ENCODE measurements around the gene FBRSL1. TPM values are rescaled to one million over a fixed set of nuclear protein-coding genes. Genes with fewer than 3 reads are reported as not detected.

The FBRSL1 gene
- total RNA-seq, 1 donor from 2014 or later = 58.7 TPM

GRCh38 chr12:132469423-132469822 lies 20.5 kb upstream of the FBRSL1 start:
- Mint-ChIP-seq H3K27me3 (no peaks in the 10 kb centered on the region), H3K9me3 (no peaks in the 10 kb centered on the region), H3K4me1 (peaks cover 63% of the 10 kb centered on the region), H3K4me3 (peak overlapping the region; percentile 77), H3K36me3 (ENCODE audit: low read depth) (no peaks in the 10 kb centered on the region), H3K27ac (peak overlapping the region; percentile 96)
- POLR2A ChIA-PET = interaction anchor here (0.6 to 2.1 kb wide), 8 partner anchors 13 to 303 kb away, joined by 4 to 20 read pairs (median 4); no protein-coding TSS in a partner anchor
- DNase-seq (no peak), ATAC-seq (ENCODE audit: low read depth) (peak; percentile 66)
- intact Hi-C loops (cut with micrococcal nuclease) = loop anchor here (5.0 kb wide), 1 partner anchor 37 kb away; no protein-coding TSS in a partner anchor
- CTCF ChIA-PET = interaction anchor here (1.0 to 1.2 kb wide), 2 partner anchors 30 to 54 kb away, joined by 4 to 6 read pairs; no protein-coding TSS in a partner anchor
- TF ChIP-seq, protein P1, sequence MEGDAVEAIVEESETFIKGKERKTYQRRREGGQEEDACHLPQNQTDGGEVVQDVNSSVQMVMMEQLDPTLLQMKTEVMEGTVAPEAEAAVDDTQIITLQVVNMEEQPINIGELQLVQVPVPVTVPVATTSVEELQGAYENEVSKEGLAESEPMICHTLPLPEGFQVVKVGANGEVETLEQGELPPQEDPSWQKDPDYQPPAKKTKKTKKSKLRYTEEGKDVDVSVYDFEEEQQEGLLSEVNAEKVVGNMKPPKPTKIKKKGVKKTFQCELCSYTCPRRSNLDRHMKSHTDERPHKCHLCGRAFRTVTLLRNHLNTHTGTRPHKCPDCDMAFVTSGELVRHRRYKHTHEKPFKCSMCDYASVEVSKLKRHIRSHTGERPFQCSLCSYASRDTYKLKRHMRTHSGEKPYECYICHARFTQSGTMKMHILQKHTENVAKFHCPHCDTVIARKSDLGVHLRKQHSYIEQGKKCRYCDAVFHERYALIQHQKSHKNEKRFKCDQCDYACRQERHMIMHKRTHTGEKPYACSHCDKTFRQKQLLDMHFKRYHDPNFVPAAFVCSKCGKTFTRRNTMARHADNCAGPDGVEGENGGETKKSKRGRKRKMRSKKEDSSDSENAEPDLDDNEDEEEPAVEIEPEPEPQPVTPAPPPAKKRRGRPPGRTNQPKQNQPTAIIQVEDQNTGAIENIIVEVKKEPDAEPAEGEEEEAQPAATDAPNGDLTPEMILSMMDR (IDR thresholded peaks at IDR 0.05) = no peak

GRCh38 chr12:132470397-132470796 lies 19.6 kb upstream of the FBRSL1 start:
- no peaks in the 10 kb centered on the region for H3K9me3 Mint-ChIP-seq
- TF ChIP-seq, protein P1 (IDR thresholded peaks at IDR 0.05) = no peak
- no peaks in the 10 kb centered on the region for H3K27me3 Mint-ChIP-seq
- H3K36me3 Mint-ChIP-seq (ENCODE audit: low read depth) = no peaks in the 10 kb centered on the region
- ChIA-PET POLR2A (interaction anchor here (2.1 kb wide), 1 partner anchor 55 kb away, joined by 20 read pairs; no protein-coding TSS in a partner anchor), CTCF (no interaction called here)
- no peak for ATAC-seq (ENCODE audit: low read depth)
- no peak overlapping the region for H3K4me3 Mint-ChIP-seq
- peaks cover 64% of the 10 kb centered on the region for H3K4me1 Mint-ChIP-seq
- H3K27ac Mint-ChIP-seq = peak overlapping the region; percentile 96
- intact Hi-C loops (cut with micrococcal nuclease) = no loop called here
- DNase-seq = no peak

- Mint-ChIP-seq H3K9me3 (no peaks in the 10 kb centered on the region), H3K27ac (peak overlapping the region; percentile 78), H3K4me1 (peaks cover 65% of the 10 kb centered on the region), H3K27me3 (no peaks in the 10 kb centered on the region), H3K4me3 (peak overlapping the region; percentile 55), H3K36me3 (ENCODE audit: low read depth) (no peaks in the 10 kb centered on the region)
- POLR2A ChIA-PET = interaction anchor here (1.4 kb wide), 1 partner anchor 18 kb away, joined by 5 read pairs; no protein-coding TSS in a partner anchor
- ATAC-seq (ENCODE audit: low read depth) = peak; percentile 74
- CTCF ChIA-PET = no interaction called here
- intact Hi-C loops (cut with micrococcal nuclease) = loop anchor here (1.0 kb wide), 1 partner anchor 17 kb away; no protein-coding TSS in a partner anchor
- TF ChIP-seq, protein P1 (IDR thresholded peaks at IDR 0.05) = no peak
- DNase-seq = no peak
Observed at GRCh38 chr12:132471011-132471857, 18.7 kb upstream of the FBRSL1 start.

GRCh38 chr12:132471858-132472255 lies 18.1 kb upstream of the FBRSL1 start:
- peaks cover 68% of the 10 kb centered on the region for H3K4me1 Mint-ChIP-seq
- no peak overlapping the region for H3K4me3 Mint-ChIP-seq
- H3K9me3 Mint-ChIP-seq = no peaks in the 10 kb centered on the region
- ChIA-PET CTCF (no interaction called here), POLR2A (interaction anchor here (1.4 kb wide), 1 partner anchor 17 kb away, joined by 5 read pairs; no protein-coding TSS in a partner anchor)
- TF ChIP-seq, protein P1 (IDR thresholded peaks at IDR 0.05) = no peak
- DNase-seq (no peak), ATAC-seq (ENCODE audit: low read depth) (no peak)
- H3K27ac Mint-ChIP-seq = peak overlapping the region; percentile 78
- intact Hi-C loops (cut with micrococcal nuclease) = loop anchor here (1.0 kb wide), 1 partner anchor 16 kb away; no protein-coding TSS in a partner anchor
- H3K36me3 Mint-ChIP-seq (ENCODE audit: low read depth) = no peaks in the 10 kb centered on the region
- H3K27me3 Mint-ChIP-seq = no peaks in the 10 kb centered on the region

DNA sequence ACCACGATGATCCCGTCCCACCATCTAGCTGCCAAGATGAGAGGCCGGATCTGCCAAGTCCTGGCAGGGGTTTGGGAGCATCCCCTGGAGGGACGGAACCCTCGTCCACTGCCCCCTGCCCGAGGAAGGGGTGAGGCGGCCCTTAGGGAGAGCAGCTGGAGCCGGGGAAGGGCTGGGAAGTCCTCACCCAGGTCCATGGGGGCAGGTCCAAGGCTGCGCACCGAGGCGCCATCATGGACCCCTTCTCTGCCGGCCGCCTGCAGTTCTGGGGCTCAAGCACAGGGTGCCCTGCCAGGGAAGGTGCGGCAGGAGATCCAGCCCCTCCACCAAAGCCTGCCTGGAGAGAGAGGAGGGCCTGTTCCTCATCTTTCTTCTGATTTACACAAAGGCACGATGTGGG lies 17.6 kb upstream of the FBRSL1 start:
- Mint-ChIP-seq H3K36me3 (ENCODE audit: low read depth) (no peaks in the 10 kb centered on the region), H3K27ac (no peak overlapping the region), H3K9me3 (no peaks in the 10 kb centered on the region), H3K27me3 (no peaks in the 10 kb centered on the region), H3K4me1 (peaks cover 68% of the 10 kb centered on the region), H3K4me3 (no peak overlapping the region)
- intact Hi-C loops (cut with micrococcal nuclease) = no loop called here
- TF ChIP-seq, protein P1 (IDR thresholded peaks at IDR 0.05) = no peak
- ATAC-seq (ENCODE audit: low read depth) (no peak), DNase-seq (no peak)
- ChIA-PET CTCF (no interaction called here), POLR2A (interaction anchor here (0.6 to 1.4 kb wide), 2 partner anchors 23 to 56 kb away, joined by 3 to 7 read pairs; no protein-coding TSS in a partner anchor)
